Muscle of leg (tissue), 16 donors: ENCODE measurements around the gene GPC1. TPM values are rescaled to one million over a fixed set of nuclear protein-coding genes. Genes with fewer than 3 reads are reported as not detected.
"Not testable (repeated sequence)": the region's sequence is repeated elsewhere in the genome, so short reads cannot be mapped to it uniquely, and the experiment has no call there.

Experiments used
- DNase-seq: peaks from one replicate; pipeline ENCODE4 v3.0.0; 2013
- H3K27ac ChIP-seq: one replicate; pipeline ENCODE4 v1.5.1; 2013; ENCODE audit warnings: mild to moderate bottlenecking, low read length, control low read depth
- H3K27me3 ChIP-seq: one replicate; pipeline ENCODE4 v1.6.1; 2013; ENCODE audit warnings: low read length; ENCODE audit not compliant: control insufficient read depth, insufficient read depth
- H3K36me3 ChIP-seq: one replicate; pipeline ENCODE4 v1.6.1; 2013; ENCODE audit warnings: low read length; ENCODE audit not compliant: control insufficient read depth, insufficient read depth
- H3K4me1 ChIP-seq: one replicate; pipeline ENCODE4 v1.6.1; 2013; ENCODE audit warnings: low read length; ENCODE audit not compliant: control insufficient read depth, insufficient read depth
- H3K4me3 ChIP-seq: one replicate; pipeline ENCODE4 v1.5.1; 2013; ENCODE audit warnings: low read length, control low read depth
- H3K9me3 ChIP-seq: replicated peaks from 2 replicates; pipeline ENCODE4 v1.6.1; 2013; ENCODE audit warnings: low read depth, low read length; ENCODE audit not compliant: control insufficient read depth
- WGBS: methylation state at CpG from one replicate; pipeline ENCODE4 v1.1.5; 2013; ENCODE audit warnings: missing lambda C conversion rate; ENCODE audit not compliant: insufficient coverage; 5-methylcytosine and 5-hydroxymethylcytosine counted together
- long read RNA-seq, 11 donors: transcript quantifications; one replicate each; lab custom pipeline, GENCODE V29; 2026
- polyA plus RNA-seq, 8 donors: library from polyadenylated mRNA; unstranded; fragments of 120-200 nt; gene quantifications; one replicate each; pipeline versions ENCODE4 v1.2.1 to v1.2.3, GENCODE V29; 2013; ENCODE audit warnings: inconsistent platforms in 1 of 8, low replicate concordance in 1 of 8; ENCODE audit not compliant: insufficient read length in 8 of 8, insufficient read depth in 1 of 8
- total RNA-seq: library from RNA; stranded (reverse); fragments of 120-200 nt; gene quantifications from one replicate; pipeline ENCODE4 v1.2.4, GENCODE V29; 2013

The GPC1 gene
- total RNA-seq (21.1 TPM), polyA plus RNA-seq (100 to 1,000 TPM in 4 of 8 donors, 10 to 100 TPM in 4; 85.1 to 111 (median 100) TPM)
- long read RNA-seq, donor 1, transcript GPC1-201 (9 exons, 3,713 nt), result major isoform, 11 of 11 reads
- long read RNA-seq, donor 1, partial matches to known transcripts, result 0 of 11 reads
- long read RNA-seq, donor 1, other reads (novel, unspliced or antisense), result 0 of 11 reads
- long read RNA-seq, donor 2, partial matches to known transcripts, result 0 of 3 reads
- long read RNA-seq, donor 2, other reads (novel, unspliced or antisense), result 0 of 3 reads
- long read RNA-seq, donor 3, transcript GPC1-201 (9 exons, 3,713 nt), result major isoform, 47 of 47 reads
- long read RNA-seq, donor 3, partial matches to known transcripts, result 0 of 47 reads
- long read RNA-seq, donor 3, other reads (novel, unspliced or antisense), result 0 of 47 reads
- long read RNA-seq, donor 4, transcript GPC1-201 (9 exons, 3,713 nt), result major isoform, 20 of 26 reads
- long read RNA-seq, donor 4, partial matches to known transcripts, result 6 of 26 reads
- long read RNA-seq, donor 4, other reads (novel, unspliced or antisense), result 0 of 26 reads
- long read RNA-seq, donor 5, transcript GPC1-201 (9 exons, 3,713 nt), result major isoform, 55 of 69 reads
- long read RNA-seq, donor 5, partial matches to known transcripts, result 13 of 69 reads
- long read RNA-seq, donor 5, other reads (novel, unspliced or antisense), result 0 of 69 reads
- long read RNA-seq, donor 6, transcript GPC1-201 (9 exons, 3,713 nt), result major isoform, 27 of 34 reads
- long read RNA-seq, donor 6, partial matches to known transcripts, result 0 of 34 reads
- long read RNA-seq, donor 6, other reads (novel, unspliced or antisense), result 7 of 34 reads
- long read RNA-seq, donor 7, transcript GPC1-201 (9 exons, 3,713 nt), result major isoform, 20 of 25 reads
- long read RNA-seq, donor 7, partial matches to known transcripts, result 5 of 25 reads
- long read RNA-seq, donor 7, other reads (novel, unspliced or antisense), result 0 of 25 reads
- long read RNA-seq, donor 8, partial matches to known transcripts, result 0 of 3 reads
- long read RNA-seq, donor 8, other reads (novel, unspliced or antisense), result 0 of 3 reads
- long read RNA-seq, donor 9, transcript GPC1-201 (9 exons, 3,713 nt), result major isoform, 21 of 26 reads
- long read RNA-seq, donor 9, partial matches to known transcripts, result 5 of 26 reads
- long read RNA-seq, donor 9, other reads (novel, unspliced or antisense), result 0 of 26 reads
- long read RNA-seq, donor 10, transcript GPC1-201 (9 exons, 3,713 nt), result major isoform, 7 of 13 reads
- long read RNA-seq, donor 10, partial matches to known transcripts, result 6 of 13 reads
- long read RNA-seq, donor 10, other reads (novel, unspliced or antisense), result 0 of 13 reads
- long read RNA-seq, donor 11, transcript GPC1-201 (9 exons, 3,713 nt), result major isoform, 12 of 53 reads
- long read RNA-seq, donor 11, partial matches to known transcripts, result 41 of 53 reads
- long read RNA-seq, donor 11, other reads (novel, unspliced or antisense), result 0 of 53 reads

- WGBS, result under 1% methylated on average over 58 of the region's 77 CpGs
- peak; percentile 88 for DNase-seq
- H3K4me1 ChIP-seq, result peaks cover 38% of the 10 kb centered on the region
- H3K9me3 ChIP-seq, result no peaks in the 10 kb centered on the region
- peaks cover 17% of the 10 kb centered on the region for H3K27me3 ChIP-seq
- H3K27ac ChIP-seq, result peak within 1 kb of the TSS; percentile 52
- H3K36me3 ChIP-seq, result peaks cover 3% of the 10 kb centered on the region
- H3K4me3 ChIP-seq, result peak within 1 kb of the TSS; percentile 45
Observed at GRCh38 chr2:240435457-240435947, at the start of gene GPC1. Gene GPC1 (plus strand): TSS chr2:240435663. CDS start chr2:240435919, 256 bp downstream.

GRCh38 chr2:240386326-240386725 lies 49.1 kb upstream of the GPC1 start:
- Histone ChIP-seq H3K27ac (no peak overlapping the region), H3K4me1 (peaks cover 57% of the 10 kb centered on the region), H3K36me3 (no peaks in the 10 kb centered on the region), H3K9me3 (no peaks in the 10 kb centered on the region), H3K4me3 (no peak overlapping the region), H3K27me3 (no peaks in the 10 kb centered on the region)
- 75% methylated on average over 12 of the region's 12 CpGs for WGBS
- DNase-seq, result no peak

- H3K27me3 ChIP-seq, H3K9me3 ChIP-seq, H3K27ac ChIP-seq, DNase-seq, H3K36me3 ChIP-seq, H3K4me3 ChIP-seq: not testable (repeated sequence)
- peaks cover 61% of the 10 kb centered on the region for H3K4me1 ChIP-seq
- WGBS, result 67% methylated on average over 1 of the region's 4 CpGs
Observed at GRCh38 chr2:240386743-240387142, 48.7 kb upstream of the GPC1 start.

GRCh38 chr2:240387325-240387668 lies 48.2 kb upstream of the GPC1 start:
- H3K4me3 ChIP-seq, result no peak overlapping the region
- H3K36me3 ChIP-seq, result no peaks in the 10 kb centered on the region
- no peaks in the 10 kb centered on the region for H3K9me3 ChIP-seq
- WGBS, result 68% methylated on average over 9 of the region's 9 CpGs
- H3K27ac ChIP-seq, result no peak overlapping the region
- DNase-seq, result no peak
- H3K4me1 ChIP-seq, result peaks cover 67% of the 10 kb centered on the region
- H3K27me3 ChIP-seq, result no peaks in the 10 kb centered on the region

GRCh38 chr2:240387669-240388358 lies 47.6 kb upstream of the GPC1 start:
- Histone ChIP-seq H3K27me3 (no peaks in the 10 kb centered on the region), H3K27ac (no peak overlapping the region), H3K36me3 (no peaks in the 10 kb centered on the region), H3K4me1 (peaks cover 72% of the 10 kb centered on the region), H3K9me3 (no peaks in the 10 kb centered on the region), H3K4me3 (no peak overlapping the region)
- 72% methylated on average over 15 of the region's 16 CpGs for WGBS
- DNase-seq, result peak; percentile 75

GRCh38 chr2:240388471-240389301 lies 46.8 kb upstream of the GPC1 start:
- 93% methylated on average over 21 of the region's 21 CpGs for WGBS
- Histone ChIP-seq H3K36me3 (no peaks in the 10 kb centered on the region), H3K27ac (no peak overlapping the region), H3K4me3 (no peak overlapping the region), H3K27me3 (no peaks in the 10 kb centered on the region), H3K4me1 (peaks cover 73% of the 10 kb centered on the region), H3K9me3 (no peaks in the 10 kb centered on the region)
- DNase-seq, result no peak

- DNase-seq, result no peak
- H3K27ac ChIP-seq, result no peak overlapping the region
- 82% methylated on average over 4 of the region's 6 CpGs for WGBS
Observed at GRCh38 chr2:240389302-240389805, 46.1 kb upstream of the GPC1 start.

GRCh38 chr2:240390091-240391073 lies 45.1 kb upstream of the GPC1 start:
- DNase-seq, result no peak
- 79% methylated on average over 18 of the region's 28 CpGs for WGBS
- H3K27me3 ChIP-seq, result no peaks in the 10 kb centered on the region

More at GRCh38 chr2:240389302-240389805, 46.1 kb upstream of the GPC1 start:
- Histone ChIP-seq H3K9me3 (no peaks in the 10 kb centered on the region), H3K4me3 (no peak overlapping the region), H3K36me3 (no peaks in the 10 kb centered on the region), H3K27me3 (no peaks in the 10 kb centered on the region), H3K4me1 (peaks cover 67% of the 10 kb centered on the region)

More at GRCh38 chr2:240390091-240391073, 45.1 kb upstream of the GPC1 start:
- Histone ChIP-seq H3K36me3 (no peaks in the 10 kb centered on the region), H3K9me3 (no peaks in the 10 kb centered on the region), H3K27ac (no peak overlapping the region), H3K4me3 (no peak overlapping the region), H3K4me1 (peaks cover 58% of the 10 kb centered on the region)
